ENCODE results near the gene TNS3.

Gene TNS3

GRCh38 chr7:47448971-47449370, 132.9 kb downstream of the TNS3 start:
- TF ChIP-seq CTCF (IDR thresholded peaks at IDR 0.05; ENCODE audit: low read depth, low read length, missing control alignments): no peak
- DNase-seq (ENCODE audit: extremely low read depth, low read depth): no peak
- H3K4me3 ChIP-seq (replicated peaks; ENCODE audit: low read depth, low read length): no peak overlapping the region

GRCh38 chr7:47447621-47448349, 134.1 kb downstream of the TNS3 start:
- no peak overlapping the region for H3K4me3 ChIP-seq (replicated peaks; ENCODE audit: low read depth, low read length)
- no peak for TF ChIP-seq CTCF (IDR thresholded peaks at IDR 0.05; ENCODE audit: low read depth, low read length, missing control alignments)
- no peak for DNase-seq (ENCODE audit: extremely low read depth, low read depth)

GRCh38 chr7:47446871-47447466, 134.9 kb downstream of the TNS3 start:
- H3K4me3 ChIP-seq (replicated peaks; ENCODE audit: low read depth, low read length): no peak overlapping the region
- no peak for TF ChIP-seq CTCF (IDR thresholded peaks at IDR 0.05; ENCODE audit: low read depth, low read length, missing control alignments)
- DNase-seq (ENCODE audit: extremely low read depth, low read depth): no peak

GRCh38 chr7:47444376-47445098, 137.4 kb downstream of the TNS3 start:
- no peak overlapping the region for H3K4me3 ChIP-seq (replicated peaks; ENCODE audit: low read depth, low read length)
- peak; percentile 42 for TF ChIP-seq CTCF (IDR thresholded peaks at IDR 0.05; ENCODE audit: low read depth, low read length, missing control alignments)
- DNase-seq (ENCODE audit: extremely low read depth, low read depth): no peak

GRCh38 chr7:47443049-47443448, 138.9 kb downstream of the TNS3 start:
- no peak for TF ChIP-seq CTCF (IDR thresholded peaks at IDR 0.05; ENCODE audit: low read depth, low read length, missing control alignments)
- no peak for DNase-seq (ENCODE audit: extremely low read depth, low read depth)
- H3K4me3 ChIP-seq (replicated peaks; ENCODE audit: low read depth, low read length): no peak overlapping the region

GRCh38 chr7:47442605-47442865, 139.4 kb downstream of the TNS3 start:
- no peak for DNase-seq (ENCODE audit: extremely low read depth, low read depth)
- TF ChIP-seq CTCF (IDR thresholded peaks at IDR 0.05; ENCODE audit: low read depth, low read length, missing control alignments): no peak
- no peak overlapping the region for H3K4me3 ChIP-seq (replicated peaks; ENCODE audit: low read depth, low read length)

Measured in HFF-Myc (cell line).